ENCODE measurements around the gene TATDN3.

- TF ChIP-seq POLR2AphosphoS5 (IDR thresholded peaks at IDR 0.05; ENCODE audit: low read depth, low read length), result no peak
- no peak for TF ChIP-seq EZH2 (IDR thresholded peaks at IDR 0.05)
These were observed 31.3 kb downstream of the TATDN3 start for GRCh38 chr1:212822956-212823355.
